ENCODE results near the gene DNAJC15. TPM values are rescaled to one million over a fixed set of nuclear protein-coding genes. Genes with fewer than 3 reads are reported as not detected.

The DNAJC15 gene
- total RNA-seq, 4 donors from 2014 or later: 11.0 to 18.3 (median 12.5) TPM

DNA sequence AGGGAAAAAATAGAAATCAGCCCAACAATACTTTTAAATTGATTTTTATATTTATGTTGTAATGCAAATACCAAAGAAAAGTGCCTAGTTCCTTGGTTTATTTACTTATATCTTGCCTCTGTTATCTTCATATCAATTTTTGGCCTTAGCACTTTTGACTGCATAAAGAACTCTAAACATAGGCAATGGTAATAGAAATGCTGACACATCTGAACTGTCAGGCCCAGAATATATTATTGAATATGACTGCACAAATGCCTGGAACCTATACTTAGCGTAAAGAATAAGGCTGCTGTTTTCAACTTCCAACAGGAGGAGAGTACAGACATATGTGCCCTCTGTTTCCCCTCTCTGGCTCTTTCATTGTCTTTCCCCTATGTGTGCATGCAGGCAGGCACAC, 91.1 kb downstream of the DNAJC15 start:
- intact Hi-C loops (cut with DNase I): no loop called here

DNA sequence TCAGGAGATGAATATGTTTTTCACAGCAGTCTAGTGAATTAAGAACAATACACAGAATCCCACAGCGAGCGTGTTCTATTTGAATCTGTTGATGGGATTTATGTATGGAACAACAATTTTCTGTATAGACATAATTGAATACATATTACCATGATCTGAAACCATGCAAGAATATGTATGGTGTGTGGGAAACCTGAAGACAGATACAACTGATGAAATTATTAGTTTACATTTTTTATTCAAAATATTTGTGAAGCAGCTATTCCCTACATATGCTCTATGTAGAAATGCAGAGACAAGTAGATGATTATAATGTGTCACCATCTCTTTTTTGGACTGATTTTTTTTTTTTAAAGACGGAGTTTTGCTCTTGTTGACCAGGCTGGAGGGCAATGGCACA, 91.8 kb downstream of the DNAJC15 start:
- DNase-seq: no peak
- Histone ChIP-seq H3K4me3 (replicated peaks in 1 of 3) (no peak overlapping the region), H3K27me3 (no peaks in the 10 kb centered on the region), H3K36me3 (no peaks in the 10 kb centered on the region), H3K27ac (no peak overlapping the region), H3K9me3 (no peaks in the 10 kb centered on the region), H3K4me1 (no peaks in the 10 kb centered on the region)
- WGBS, 2 donors: 93 to 95% methylated on average over 3 of the region's 3 CpGs
- intact Hi-C loops (cut with DNase I): no loop called here
- no peak for TF ChIP-seq POLR2A (IDR thresholded peaks at IDR 0.05)
- TF ChIP-seq, protein P1, sequence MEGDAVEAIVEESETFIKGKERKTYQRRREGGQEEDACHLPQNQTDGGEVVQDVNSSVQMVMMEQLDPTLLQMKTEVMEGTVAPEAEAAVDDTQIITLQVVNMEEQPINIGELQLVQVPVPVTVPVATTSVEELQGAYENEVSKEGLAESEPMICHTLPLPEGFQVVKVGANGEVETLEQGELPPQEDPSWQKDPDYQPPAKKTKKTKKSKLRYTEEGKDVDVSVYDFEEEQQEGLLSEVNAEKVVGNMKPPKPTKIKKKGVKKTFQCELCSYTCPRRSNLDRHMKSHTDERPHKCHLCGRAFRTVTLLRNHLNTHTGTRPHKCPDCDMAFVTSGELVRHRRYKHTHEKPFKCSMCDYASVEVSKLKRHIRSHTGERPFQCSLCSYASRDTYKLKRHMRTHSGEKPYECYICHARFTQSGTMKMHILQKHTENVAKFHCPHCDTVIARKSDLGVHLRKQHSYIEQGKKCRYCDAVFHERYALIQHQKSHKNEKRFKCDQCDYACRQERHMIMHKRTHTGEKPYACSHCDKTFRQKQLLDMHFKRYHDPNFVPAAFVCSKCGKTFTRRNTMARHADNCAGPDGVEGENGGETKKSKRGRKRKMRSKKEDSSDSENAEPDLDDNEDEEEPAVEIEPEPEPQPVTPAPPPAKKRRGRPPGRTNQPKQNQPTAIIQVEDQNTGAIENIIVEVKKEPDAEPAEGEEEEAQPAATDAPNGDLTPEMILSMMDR (IDR thresholded peaks at IDR 0.05): no peak

More for the DNA sequence above, 91.1 kb downstream of the DNAJC15 start:
- Histone ChIP-seq H3K9me3 (no peaks in the 10 kb centered on the region), H3K27me3 (no peaks in the 10 kb centered on the region), H3K27ac (no peak overlapping the region), H3K36me3 (no peaks in the 10 kb centered on the region), H3K4me3 (replicated peaks in 1 of 3) (no peak overlapping the region), H3K4me1 (no peaks in the 10 kb centered on the region)
- WGBS, 2 donors: 92 to 96% methylated on average over 1 of the region's 1 CpG
- DNase-seq: no peak
- TF ChIP-seq, protein P1 (IDR thresholded peaks at IDR 0.05): no peak
- no peak for TF ChIP-seq POLR2A (IDR thresholded peaks at IDR 0.05)

DNA sequence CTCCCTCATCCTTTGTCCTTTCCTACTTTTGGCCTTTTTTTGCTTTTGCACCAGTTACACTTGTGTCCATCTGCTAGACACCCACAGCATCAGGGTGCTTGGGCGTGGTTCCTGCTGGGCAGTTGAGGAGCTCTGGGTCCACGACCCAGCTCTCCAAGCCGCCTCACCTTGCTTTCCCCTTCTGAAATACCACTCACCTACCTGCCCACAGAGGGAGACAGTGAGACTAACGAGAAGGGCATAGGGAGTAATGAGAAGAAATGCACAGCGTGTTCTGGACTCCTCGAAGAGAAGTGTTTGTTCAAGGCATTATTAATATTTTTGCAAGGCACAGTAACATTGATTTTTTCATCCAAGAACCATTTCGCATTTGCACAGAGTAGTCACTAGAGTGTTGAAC, 92.9 kb downstream of the DNAJC15 start:
- Histone ChIP-seq H3K27ac (no peak overlapping the region), H3K36me3 (no peaks in the 10 kb centered on the region), H3K4me3 (replicated peaks in 1 of 3) (no peak overlapping the region), H3K27me3 (no peaks in the 10 kb centered on the region), H3K4me1 (no peaks in the 10 kb centered on the region), H3K9me3 (no peaks in the 10 kb centered on the region)
- WGBS, 2 donors: 91 to 93% methylated on average over 7 of the region's 7 CpGs
- intact Hi-C loops (cut with DNase I): no loop called here
- no peak for TF ChIP-seq POLR2A (IDR thresholded peaks at IDR 0.05)
- TF ChIP-seq, protein P1 (IDR thresholded peaks at IDR 0.05): no peak
- DNase-seq: no peak

DNA sequence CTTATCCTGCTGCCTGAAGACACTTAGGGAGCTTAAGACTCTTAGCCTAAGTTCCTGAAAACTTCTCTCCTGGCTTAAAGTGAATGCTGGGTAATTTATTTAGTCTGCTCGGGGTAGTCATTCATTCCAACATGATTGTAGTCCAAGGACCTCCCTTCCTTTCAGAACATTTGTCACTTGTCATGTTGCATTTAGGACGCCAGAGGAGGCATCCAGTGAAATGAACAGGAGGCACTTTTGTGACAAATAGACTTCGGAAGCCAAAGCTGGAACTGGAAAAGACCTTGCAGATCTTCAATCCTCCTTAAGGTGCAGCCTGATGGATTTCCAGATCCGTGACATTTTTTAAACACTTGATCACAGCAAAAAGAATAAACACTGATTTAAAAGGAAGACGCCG, 95.1 kb downstream of the DNAJC15 start:
- Histone ChIP-seq H3K9me3 (no peaks in the 10 kb centered on the region), H3K27ac (no peak overlapping the region), H3K4me3 (replicated peaks in 1 of 3) (no peak overlapping the region), H3K36me3 (no peaks in the 10 kb centered on the region), H3K27me3 (no peaks in the 10 kb centered on the region), H3K4me1 (no peaks in the 10 kb centered on the region)
- TF ChIP-seq, protein P1 (IDR thresholded peaks at IDR 0.05): no peak
- no peak for TF ChIP-seq POLR2A (IDR thresholded peaks at IDR 0.05)
- WGBS, 2 donors: 68 to 72% methylated on average over 6 of the region's 6 CpGs
- no peak for DNase-seq
- intact Hi-C loops (cut with DNase I): no loop called here

DNA sequence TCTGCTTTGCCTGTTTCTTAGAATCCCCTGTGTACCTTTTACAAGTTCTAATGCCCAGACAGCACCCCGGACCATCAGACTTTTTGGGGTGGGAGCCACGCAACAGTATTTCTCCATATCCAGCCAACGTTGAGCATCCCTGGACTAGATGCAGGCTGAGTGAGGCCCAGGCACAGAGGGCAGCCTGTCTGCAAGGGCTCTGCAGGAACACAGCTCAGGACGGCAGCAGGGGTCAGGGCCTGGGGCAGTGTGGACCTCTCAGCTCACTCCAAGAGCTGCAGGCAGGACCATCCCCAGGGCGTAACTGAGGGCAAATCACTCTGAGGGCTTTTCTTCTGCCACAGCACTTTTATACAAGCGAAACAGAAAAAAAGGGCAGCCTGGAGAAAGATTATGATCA, 95.8 kb downstream of the DNAJC15 start:
- Histone ChIP-seq H3K27me3 (no peaks in the 10 kb centered on the region), H3K4me3 (replicated peaks in 1 of 3) (no peak overlapping the region), H3K36me3 (no peaks in the 10 kb centered on the region), H3K9me3 (no peaks in the 10 kb centered on the region), H3K27ac (no peak overlapping the region), H3K4me1 (no peaks in the 10 kb centered on the region)
- intact Hi-C loops (cut with DNase I): no loop called here
- DNase-seq: no peak
- WGBS, 2 donors: 86% methylated on average over 6 of the region's 6 CpGs
- TF ChIP-seq, protein P1 (IDR thresholded peaks at IDR 0.05): no peak
- no peak for TF ChIP-seq POLR2A (IDR thresholded peaks at IDR 0.05)

Measured in thyroid gland (tissue), 4 donors.